HepG2 (cell line): ENCODE measurements around the gene SH3D19. TPM values are rescaled to one million over a fixed set of nuclear protein-coding genes. Genes with fewer than 3 reads are reported as not detected.

Experiments used
- ATF7-NPFF ChIP-seq: sonication (generic); formaldehyde crosslinking; IDR thresholded peaks from 2 replicates; pipeline ENCODE4 v1.8.1; 2023; ENCODE audit warnings: mild to moderate bottlenecking, low read depth, missing genetic modification reagents, moderate library complexity
- DMAP1 ChIP-seq: IDR thresholded peaks from 2 replicates; pipeline ENCODE4 v1.6.1; 2016
- DNMT1 ChIP-seq: sonication (generic); formaldehyde crosslinking; IDR thresholded peaks from 2 replicates; pipeline ENCODE4 v1.5.1; 2020; ENCODE audit warnings: mild to moderate bottlenecking, missing genetic modification reagents
- FOXC1 ChIP-seq: sonication (generic); formaldehyde crosslinking; IDR thresholded peaks from 2 replicates; pipeline ENCODE4 v1.8.0; 2022; ENCODE audit warnings: mild to moderate bottlenecking, missing genetic modification reagents, borderline replicate concordance
- ISX ChIP-seq: sonication (generic); formaldehyde crosslinking; conservative IDR thresholded peaks from 2 replicates; pipeline ENCODE4 v1.5.0; 2020; ENCODE audit warnings: missing genetic modification reagents
- KDM1A ChIP-seq: IDR thresholded peaks from 2 replicates; pipeline ENCODE4 v1.6.1; 2016; ENCODE audit warnings: missing compliant biosample characterization
- MXD4 ChIP-seq: IDR thresholded peaks from 2 replicates; pipeline ENCODE4 v1.6.1; 2016; ENCODE audit warnings: mild to moderate bottlenecking, missing biosample characterization, missing genetic modification reagents
- MZF1 ChIP-seq: sonication (generic); formaldehyde crosslinking; IDR thresholded peaks from 2 replicates; pipeline ENCODE4 v1.8.1; 2023; ENCODE audit warnings: mild to moderate bottlenecking, missing genetic modification reagents, borderline replicate concordance
- NFE2L2 ChIP-seq: fragments of 150-350 bp; IDR thresholded peaks from 2 replicates; pipeline ENCODE4 v1.6.1; 2014; ENCODE audit warnings: low read length
- RFXAP ChIP-seq: sonication (generic); formaldehyde crosslinking; IDR thresholded peaks from 2 replicates; pipeline ENCODE4 v1.4.0; 2020; ENCODE audit warnings: missing genetic modification reagents, borderline replicate concordance
- ZFY ChIP-seq: sonication (generic); formaldehyde crosslinking; IDR thresholded peaks from 2 replicates; pipeline ENCODE4 v1.4.0; 2020; ENCODE audit warnings: missing genetic modification reagents
- ZNF225 ChIP-seq: sonication (generic); formaldehyde crosslinking; IDR thresholded peaks from 2 replicates; pipeline ENCODE4 v1.4.0; 2020; ENCODE audit warnings: mild to moderate bottlenecking, missing genetic modification reagents
- ZNF230 ChIP-seq: sonication (generic); formaldehyde crosslinking; IDR thresholded peaks from 2 replicates; pipeline ENCODE4 v1.4.0; 2020; ENCODE audit warnings: mild to moderate bottlenecking, missing genetic modification reagents
- ZNF337 ChIP-seq: sonication (generic); formaldehyde crosslinking; IDR thresholded peaks from 2 replicates; pipeline ENCODE4 v1.5.1; 2020; ENCODE audit warnings: missing genetic modification reagents, low read depth, mild to moderate bottlenecking, borderline replicate concordance
- ZSCAN9 ChIP-seq: IDR thresholded peaks from 2 replicates; pipeline ENCODE4 v1.6.1; 2016; ENCODE audit warnings: borderline replicate concordance
- polyA plus RNA-seq, 8 experiments: library from polyadenylated mRNA; depleted of rRNA in 3 of 8; stranded (reverse) in 7 of 8; unstranded in 1 of 8; fragments of >200 nt; fragmentation: Illumina TruSeq in 4 of 8; extraction: Trizol in 4 of 8; gene quantifications; 2 replicates each; pipeline versions ENCODE4 v1.2.1 to v1.2.3, GENCODE V29; 2011 to 2016; ENCODE audit warnings: low read depth in 4 of 8, missing spikeins in 1 of 8, mixed read lengths in 1 of 8; ENCODE audit not compliant: insufficient read depth in 1 of 8
- total RNA-seq, 5 experiments: library from RNA; depleted of rRNA; stranded (reverse); fragments of >200 nt; fragmentation: Illumina TruSeq; extraction: Trizol; gene quantifications; 2 replicates each; pipeline ENCODE4 v1.2.3, GENCODE V29; 2016; ENCODE audit warnings: low read depth in 1 of 5
- TF ChIP-seq, protein P1 (sequence below): sonication (generic); formaldehyde crosslinking; conservative IDR thresholded peaks from 2 replicates; pipeline ENCODE4 v1.4.0; 2020; ENCODE audit warnings: missing genetic modification reagents
- TF ChIP-seq, protein P2 (sequence below): sonication (generic); formaldehyde crosslinking; IDR thresholded peaks from 2 replicates; pipeline ENCODE4 v1.8.0; 2022; ENCODE audit warnings: mild to moderate bottlenecking, missing genetic modification reagents
- TF ChIP-seq, protein P3 (sequence below), 2 experiments: sonication (generic) in 1 of 2; formaldehyde crosslinking in 1 of 2; IDR thresholded peaks; 2 replicates each; pipeline versions ENCODE4 v1.4.0 to v1.6.1; 2018 to 2020; ENCODE audit warnings: missing genetic modification reagents in 2 of 2, borderline replicate concordance in 1 of 2, low read depth in 1 of 2, mild to moderate bottlenecking in 1 of 2, missing biosample characterization in 1 of 2
- TF ChIP-seq, protein P4 (sequence below), 2 experiments: sonication (generic) in 1 of 2; formaldehyde crosslinking in 1 of 2; IDR thresholded peaks; 2 replicates each; pipeline versions ENCODE4 v1.4.0 to v1.6.1; 2016 to 2020; ENCODE audit warnings: borderline replicate concordance in 1 of 2, low read depth in 1 of 2, mild to moderate bottlenecking in 1 of 2, missing genetic modification reagents in 1 of 2
- TF ChIP-seq, protein P5 (sequence below): sonication (generic); formaldehyde crosslinking; IDR thresholded peaks from 2 replicates; pipeline ENCODE4 v1.8.1; 2023; ENCODE audit warnings: missing genetic modification reagents, mild to moderate bottlenecking, borderline replicate concordance
- TF ChIP-seq, protein P6 (sequence below): IDR thresholded peaks from 2 replicates; pipeline ENCODE4 v1.6.1; 2016

The SH3D19 gene
- total and polyA plus RNA-seq, 2 of the 13 experiments (the other 11 are each of a cell fraction or from before 2014, with no cell fraction given) = 31.2 to 38.0 TPM

DNA sequence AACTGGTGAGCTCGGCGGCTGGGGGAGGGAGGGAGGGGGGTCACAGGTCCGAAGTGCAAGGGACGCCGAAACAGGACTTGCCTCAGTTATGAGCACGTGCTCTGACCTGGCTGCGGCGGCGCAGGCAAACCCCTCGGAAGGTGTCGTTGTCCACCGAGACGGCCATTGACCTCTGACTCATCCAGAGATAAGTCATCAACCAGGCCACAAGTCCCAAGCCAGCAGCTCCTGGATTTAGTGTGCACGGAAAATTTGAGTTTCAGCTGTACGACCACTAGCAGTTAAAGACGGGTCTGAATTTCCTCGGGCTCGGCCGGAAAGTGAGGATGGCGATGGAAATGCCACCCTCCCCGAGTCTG, 674 bp downstream of the SH3D19 start (continued):
- TF ChIP-seq, protein P1, sequence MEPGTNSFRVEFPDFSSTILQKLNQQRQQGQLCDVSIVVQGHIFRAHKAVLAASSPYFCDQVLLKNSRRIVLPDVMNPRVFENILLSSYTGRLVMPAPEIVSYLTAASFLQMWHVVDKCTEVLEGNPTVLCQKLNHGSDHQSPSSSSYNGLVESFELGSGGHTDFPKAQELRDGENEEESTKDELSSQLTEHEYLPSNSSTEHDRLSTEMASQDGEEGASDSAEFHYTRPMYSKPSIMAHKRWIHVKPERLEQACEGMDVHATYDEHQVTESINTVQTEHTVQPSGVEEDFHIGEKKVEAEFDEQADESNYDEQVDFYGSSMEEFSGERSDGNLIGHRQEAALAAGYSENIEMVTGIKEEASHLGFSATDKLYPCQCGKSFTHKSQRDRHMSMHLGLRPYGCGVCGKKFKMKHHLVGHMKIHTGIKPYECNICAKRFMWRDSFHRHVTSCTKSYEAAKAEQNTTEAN (CRISPR knock-in tag) = peak; percentile 96
- TF ChIP-seq MZF1 (0 out of 2 replicates have a peak, but pooled peaks have one; percentile 64), FOXC1 (CRISPR knock-in tag) (0 out of 2 replicates have a peak, but pooled peaks have one; percentile 49), ZNF230 (CRISPR knock-in tag) (peak; percentile 51; the same call in 1 of the 2 replicates), KDM1A (CRISPR knock-in tag) (no peak), ZNF337 (no peak), DMAP1 (CRISPR knock-in tag) (peak; percentile 94), RFXAP (peak; percentile 75), MXD4 (CRISPR knock-in tag) (peak; percentile 47; the same call in 1 of the 2 replicates), ZSCAN9 (CRISPR knock-in tag) (peak; percentile 83), ATF7-NPFF (CRISPR knock-in tag) (no peak), ISX (CRISPR knock-in tag) (no peak; the same call in 1 of the 2 replicates), ZFY (CRISPR knock-in tag) (peak; percentile 67), DNMT1 (no peak), ZNF225 (CRISPR knock-in tag) (no peak; the same call in 1 of the 2 replicates), NFE2L2 (no peak)
- TF ChIP-seq, protein P2, sequence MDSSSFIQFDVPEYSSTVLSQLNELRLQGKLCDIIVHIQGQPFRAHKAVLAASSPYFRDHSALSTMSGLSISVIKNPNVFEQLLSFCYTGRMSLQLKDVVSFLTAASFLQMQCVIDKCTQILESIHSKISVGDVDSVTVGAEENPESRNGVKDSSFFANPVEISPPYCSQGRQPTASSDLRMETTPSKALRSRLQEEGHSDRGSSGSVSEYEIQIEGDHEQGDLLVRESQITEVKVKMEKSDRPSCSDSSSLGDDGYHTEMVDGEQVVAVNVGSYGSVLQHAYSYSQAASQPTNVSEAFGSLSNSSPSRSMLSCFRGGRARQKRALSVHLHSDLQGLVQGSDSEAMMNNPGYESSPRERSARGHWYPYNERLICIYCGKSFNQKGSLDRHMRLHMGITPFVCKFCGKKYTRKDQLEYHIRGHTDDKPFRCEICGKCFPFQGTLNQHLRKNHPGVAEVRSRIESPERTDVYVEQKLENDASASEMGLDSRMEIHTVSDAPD (CRISPR knock-in tag) = peak; percentile 81; the same call in 1 of the 2 replicates
- TF ChIP-seq, protein P3, sequence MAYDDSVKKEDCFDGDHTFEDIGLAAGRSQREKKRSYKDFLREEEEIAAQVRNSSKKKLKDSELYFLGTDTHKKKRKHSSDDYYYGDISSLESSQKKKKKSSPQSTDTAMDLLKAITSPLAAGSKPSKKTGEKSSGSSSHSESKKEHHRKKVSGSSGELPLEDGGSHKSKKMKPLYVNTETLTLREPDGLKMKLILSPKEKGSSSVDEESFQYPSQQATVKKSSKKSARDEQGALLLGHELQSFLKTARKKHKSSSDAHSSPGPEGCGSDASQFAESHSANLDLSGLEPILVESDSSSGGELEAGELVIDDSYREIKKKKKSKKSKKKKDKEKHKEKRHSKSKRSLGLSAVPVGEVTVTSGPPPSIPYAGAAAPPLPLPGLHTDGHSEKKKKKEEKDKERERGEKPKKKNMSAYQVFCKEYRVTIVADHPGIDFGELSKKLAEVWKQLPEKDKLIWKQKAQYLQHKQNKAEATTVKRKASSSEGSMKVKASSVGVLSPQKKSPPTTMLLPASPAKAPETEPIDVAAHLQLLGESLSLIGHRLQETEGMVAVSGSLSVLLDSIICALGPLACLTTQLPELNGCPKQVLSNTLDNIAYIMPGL (CRISPR knock-in tag; IDR thresholded peaks at IDR 0.05; ENCODE audit: borderline replicate concordance in 1 of 2, low read depth in 1 of 2) = peak in 1 of 2 experiments; percentile 63; a peak in 1 of 4 replicates
- TF ChIP-seq, protein P4, sequence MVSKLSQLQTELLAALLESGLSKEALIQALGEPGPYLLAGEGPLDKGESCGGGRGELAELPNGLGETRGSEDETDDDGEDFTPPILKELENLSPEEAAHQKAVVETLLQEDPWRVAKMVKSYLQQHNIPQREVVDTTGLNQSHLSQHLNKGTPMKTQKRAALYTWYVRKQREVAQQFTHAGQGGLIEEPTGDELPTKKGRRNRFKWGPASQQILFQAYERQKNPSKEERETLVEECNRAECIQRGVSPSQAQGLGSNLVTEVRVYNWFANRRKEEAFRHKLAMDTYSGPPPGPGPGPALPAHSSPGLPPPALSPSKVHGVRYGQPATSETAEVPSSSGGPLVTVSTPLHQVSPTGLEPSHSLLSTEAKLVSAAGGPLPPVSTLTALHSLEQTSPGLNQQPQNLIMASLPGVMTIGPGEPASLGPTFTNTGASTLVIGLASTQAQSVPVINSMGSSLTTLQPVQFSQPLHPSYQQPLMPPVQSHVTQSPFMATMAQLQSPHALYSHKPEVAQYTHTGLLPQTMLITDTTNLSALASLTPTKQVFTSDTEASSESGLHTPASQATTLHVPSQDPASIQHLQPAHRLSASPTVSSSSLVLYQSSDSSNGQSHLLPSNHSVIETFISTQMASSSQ (IDR thresholded peaks at IDR 0.05; ENCODE audit: low read depth) = no peak
- TF ChIP-seq, protein P4 (CRISPR knock-in tag; IDR thresholded peaks at IDR 0.05; ENCODE audit: borderline replicate concordance) = peak; percentile 80
- TF ChIP-seq, protein P5, sequence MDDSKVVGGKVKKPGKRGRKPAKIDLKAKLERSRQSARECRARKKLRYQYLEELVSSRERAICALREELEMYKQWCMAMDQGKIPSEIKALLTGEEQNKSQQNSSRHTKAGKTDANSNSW (CRISPR knock-in tag) = no peak
- TF ChIP-seq, protein P6, sequence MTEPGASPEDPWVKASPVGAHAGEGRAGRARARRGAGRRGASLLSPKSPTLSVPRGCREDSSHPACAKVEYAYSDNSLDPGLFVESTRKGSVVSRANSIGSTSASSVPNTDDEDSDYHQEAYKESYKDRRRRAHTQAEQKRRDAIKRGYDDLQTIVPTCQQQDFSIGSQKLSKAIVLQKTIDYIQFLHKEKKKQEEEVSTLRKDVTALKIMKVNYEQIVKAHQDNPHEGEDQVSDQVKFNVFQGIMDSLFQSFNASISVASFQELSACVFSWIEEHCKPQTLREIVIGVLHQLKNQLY (CRISPR knock-in tag) = peak; percentile 83
